Measurements from ENCODE around the gene TBCA. TPM values are rescaled to one million over a fixed set of nuclear protein-coding genes. Genes with fewer than 3 reads are reported as not detected.

Gene TBCA
- 106 TPM for total RNA-seq

GRCh38 chr5:77775790-77776553, at the start of gene TBCA:
Gene TBCA (minus strand): TSS chr5:77776339. CDS start chr5:77776257, 82 bp downstream.
- Histone ChIP-seq H3K36me3 (ENCODE audit: control insufficient read depth in 3 of 3, insufficient read depth in 3 of 3, low read length in 3 of 3) (no peaks in the 10 kb centered on the region), H3K27ac (ENCODE audit: low read depth, low read length) (peak within 1 kb of the TSS; percentile 98), H3K4me3 (ENCODE audit: low read length in 3 of 3) (peak within 1 kb of the TSS; percentile 79 to 91 (median 85)), H3K4me1 (ENCODE audit: control insufficient read depth in 3 of 3, insufficient read depth in 3 of 3, low read length in 3 of 3) (peaks cover 21 to 36% (median 23%) of the 10 kb centered on the region in 3 donors), H3K9me3 (ENCODE audit: control insufficient read depth in 3 of 3, low read length in 3 of 3) (no peaks in the 10 kb centered on the region), H3K9ac (ENCODE audit: low read depth in 1 of 3, low read length in 3 of 3) (peak within 1 kb of the TSS; percentile 92 to 94 (median 93)), H3K27me3 (ENCODE audit: control insufficient read depth in 3 of 3, insufficient read depth in 3 of 3, low read length in 3 of 3) (no peaks in the 10 kb centered on the region)

- Histone ChIP-seq H3K4me1 (ENCODE audit: control insufficient read depth in 3 of 3, insufficient read depth in 3 of 3, low read length in 3 of 3) (no peaks in the 10 kb centered on the region), H3K27me3 (ENCODE audit: control insufficient read depth in 3 of 3, insufficient read depth in 3 of 3, low read length in 3 of 3) (peaks cover 0 to 7% (median 0%) of the 10 kb centered on the region in 3 donors), H3K36me3 (ENCODE audit: control insufficient read depth in 3 of 3, insufficient read depth in 3 of 3, low read length in 3 of 3) (no peaks in the 10 kb centered on the region), H3K9ac (ENCODE audit: low read depth in 1 of 3, low read length in 3 of 3) (no peak overlapping the region), H3K27ac (ENCODE audit: low read depth, low read length) (no peak overlapping the region), H3K4me3 (ENCODE audit: low read length in 3 of 3) (no peak overlapping the region), H3K9me3 (ENCODE audit: control insufficient read depth in 3 of 3, low read length in 3 of 3) (no peaks in the 10 kb centered on the region)
Measured at GRCh38 chr5:77824981-77825380, 48.8 kb upstream of the TBCA start.

- no peak overlapping the region for H3K9ac ChIP-seq (ENCODE audit: low read depth in 1 of 3, low read length in 3 of 3)
- no peaks in the 10 kb centered on the region for H3K27me3 ChIP-seq (ENCODE audit: control insufficient read depth in 3 of 3, insufficient read depth in 3 of 3, low read length in 3 of 3)
- no peaks in the 10 kb centered on the region for H3K36me3 ChIP-seq (ENCODE audit: control insufficient read depth in 3 of 3, insufficient read depth in 3 of 3, low read length in 3 of 3)
- no peak overlapping the region for H3K4me3 ChIP-seq (ENCODE audit: low read length in 3 of 3)
- H3K4me1 ChIP-seq (ENCODE audit: control insufficient read depth in 3 of 3, insufficient read depth in 3 of 3, low read length in 3 of 3): no peaks in the 10 kb centered on the region
- no peak overlapping the region for H3K27ac ChIP-seq (ENCODE audit: low read depth, low read length)
- H3K9me3 ChIP-seq (ENCODE audit: control insufficient read depth in 3 of 3, low read length in 3 of 3): no peaks in the 10 kb centered on the region
Measured at GRCh38 chr5:77816686-77817085, 40.5 kb upstream of the TBCA start.

- H3K27ac ChIP-seq (ENCODE audit: low read depth, low read length): no peak overlapping the region
- H3K4me1 ChIP-seq (ENCODE audit: control insufficient read depth in 3 of 3, insufficient read depth in 3 of 3, low read length in 3 of 3): no peaks in the 10 kb centered on the region
- no peak overlapping the region for H3K9ac ChIP-seq (ENCODE audit: low read depth in 1 of 3, low read length in 3 of 3)
- no peaks in the 10 kb centered on the region for H3K27me3 ChIP-seq (ENCODE audit: control insufficient read depth in 3 of 3, insufficient read depth in 3 of 3, low read length in 3 of 3)
- no peaks in the 10 kb centered on the region for H3K36me3 ChIP-seq (ENCODE audit: control insufficient read depth in 3 of 3, insufficient read depth in 3 of 3, low read length in 3 of 3)
- no peaks in the 10 kb centered on the region for H3K9me3 ChIP-seq (ENCODE audit: control insufficient read depth in 3 of 3, low read length in 3 of 3)
- no peak overlapping the region for H3K4me3 ChIP-seq (ENCODE audit: low read length in 3 of 3)
Measured at GRCh38 chr5:77812926-77813589, 36.9 kb upstream of the TBCA start.

- Histone ChIP-seq H3K9me3 (ENCODE audit: control insufficient read depth in 3 of 3, low read length in 3 of 3) (peaks cover 0 to 4% (median 0%) of the 10 kb centered on the region in 3 donors), H3K4me3 (ENCODE audit: low read length in 3 of 3) (no peak overlapping the region), H3K27me3 (ENCODE audit: control insufficient read depth in 3 of 3, insufficient read depth in 3 of 3, low read length in 3 of 3) (no peaks in the 10 kb centered on the region), H3K36me3 (ENCODE audit: control insufficient read depth in 3 of 3, insufficient read depth in 3 of 3, low read length in 3 of 3) (no peaks in the 10 kb centered on the region), H3K27ac (ENCODE audit: low read depth, low read length) (no peak overlapping the region), H3K9ac (ENCODE audit: low read depth in 1 of 3, low read length in 3 of 3) (no peak overlapping the region), H3K4me1 (ENCODE audit: control insufficient read depth in 3 of 3, insufficient read depth in 3 of 3, low read length in 3 of 3) (no peaks in the 10 kb centered on the region)
Measured at GRCh38 chr5:77806213-77806843, 30.2 kb upstream of the TBCA start.

- Histone ChIP-seq H3K27ac (ENCODE audit: low read depth, low read length) (no peak overlapping the region), H3K4me1 (ENCODE audit: control insufficient read depth in 3 of 3, insufficient read depth in 3 of 3, low read length in 3 of 3) (no peaks in the 10 kb centered on the region), H3K27me3 (ENCODE audit: control insufficient read depth in 3 of 3, insufficient read depth in 3 of 3, low read length in 3 of 3) (peaks cover 0 to 2% (median 0%) of the 10 kb centered on the region in 3 donors), H3K9ac (ENCODE audit: low read depth in 1 of 3, low read length in 3 of 3) (no peak overlapping the region), H3K4me3 (ENCODE audit: low read length in 3 of 3) (no peak overlapping the region), H3K36me3 (ENCODE audit: control insufficient read depth in 3 of 3, insufficient read depth in 3 of 3, low read length in 3 of 3) (no peaks in the 10 kb centered on the region), H3K9me3 (ENCODE audit: control insufficient read depth in 3 of 3, low read length in 3 of 3) (peaks cover 0 to 7% (median 0%) of the 10 kb centered on the region in 3 donors)
Measured at GRCh38 chr5:77798456-77798855, 22.3 kb upstream of the TBCA start.

GRCh38 chr5:77797136-77797535, 21.0 kb upstream of the TBCA start:
- H3K27ac ChIP-seq (ENCODE audit: low read depth, low read length): no peak overlapping the region
- H3K4me1 ChIP-seq (ENCODE audit: control insufficient read depth in 3 of 3, insufficient read depth in 3 of 3, low read length in 3 of 3): no peaks in the 10 kb centered on the region
- H3K9ac ChIP-seq (ENCODE audit: low read depth in 1 of 3, low read length in 3 of 3): no peak overlapping the region
- peaks cover 0 to 3% (median 0%) of the 10 kb centered on the region in 3 donors for H3K9me3 ChIP-seq (ENCODE audit: control insufficient read depth in 3 of 3, low read length in 3 of 3)
- H3K4me3 ChIP-seq (ENCODE audit: low read length in 3 of 3): no peak overlapping the region
- peaks cover 0 to 2% (median 0%) of the 10 kb centered on the region in 3 donors for H3K27me3 ChIP-seq (ENCODE audit: control insufficient read depth in 3 of 3, insufficient read depth in 3 of 3, low read length in 3 of 3)
- H3K36me3 ChIP-seq (ENCODE audit: control insufficient read depth in 3 of 3, insufficient read depth in 3 of 3, low read length in 3 of 3): no peaks in the 10 kb centered on the region

- no peaks in the 10 kb centered on the region for H3K36me3 ChIP-seq (ENCODE audit: control insufficient read depth in 3 of 3, insufficient read depth in 3 of 3, low read length in 3 of 3)
- peaks cover 0 to 3% (median 0%) of the 10 kb centered on the region in 3 donors for H3K9me3 ChIP-seq (ENCODE audit: control insufficient read depth in 3 of 3, low read length in 3 of 3)
- H3K4me3 ChIP-seq (ENCODE audit: low read length in 3 of 3): no peak overlapping the region
- no peaks in the 10 kb centered on the region for H3K4me1 ChIP-seq (ENCODE audit: control insufficient read depth in 3 of 3, insufficient read depth in 3 of 3, low read length in 3 of 3)
- H3K27ac ChIP-seq (ENCODE audit: low read depth, low read length): no peak overlapping the region
- H3K9ac ChIP-seq (ENCODE audit: low read depth in 1 of 3, low read length in 3 of 3): no peak overlapping the region
- H3K27me3 ChIP-seq (ENCODE audit: control insufficient read depth in 3 of 3, insufficient read depth in 3 of 3, low read length in 3 of 3): peaks cover 0 to 2% (median 0%) of the 10 kb centered on the region in 3 donors
Measured at GRCh38 chr5:77795846-77796245, 19.7 kb upstream of the TBCA start.

GRCh38 chr5:77795268-77795667, 19.1 kb upstream of the TBCA start:
- Histone ChIP-seq H3K36me3 (ENCODE audit: control insufficient read depth in 3 of 3, insufficient read depth in 3 of 3, low read length in 3 of 3) (no peaks in the 10 kb centered on the region), H3K9me3 (ENCODE audit: control insufficient read depth in 3 of 3, low read length in 3 of 3) (peaks cover 0 to under 1% (median 0%) of the 10 kb centered on the region in 3 donors), H3K9ac (ENCODE audit: low read depth in 1 of 3, low read length in 3 of 3) (no peak overlapping the region), H3K27me3 (ENCODE audit: control insufficient read depth in 3 of 3, insufficient read depth in 3 of 3, low read length in 3 of 3) (peaks cover 0 to 2% (median 0%) of the 10 kb centered on the region in 3 donors), H3K4me1 (ENCODE audit: control insufficient read depth in 3 of 3, insufficient read depth in 3 of 3, low read length in 3 of 3) (no peaks in the 10 kb centered on the region), H3K27ac (ENCODE audit: low read depth, low read length) (no peak overlapping the region), H3K4me3 (ENCODE audit: low read length in 3 of 3) (no peak overlapping the region)

- H3K27ac ChIP-seq (ENCODE audit: low read depth, low read length): no peak overlapping the region
- no peak overlapping the region for H3K4me3 ChIP-seq (ENCODE audit: low read length in 3 of 3)
- H3K4me1 ChIP-seq (ENCODE audit: control insufficient read depth in 3 of 3, insufficient read depth in 3 of 3, low read length in 3 of 3): no peaks in the 10 kb centered on the region
- no peaks in the 10 kb centered on the region for H3K9me3 ChIP-seq (ENCODE audit: control insufficient read depth in 3 of 3, low read length in 3 of 3)
- no peaks in the 10 kb centered on the region for H3K27me3 ChIP-seq (ENCODE audit: control insufficient read depth in 3 of 3, insufficient read depth in 3 of 3, low read length in 3 of 3)
- H3K9ac ChIP-seq (ENCODE audit: low read depth in 1 of 3, low read length in 3 of 3): no peak overlapping the region
- no peaks in the 10 kb centered on the region for H3K36me3 ChIP-seq (ENCODE audit: control insufficient read depth in 3 of 3, insufficient read depth in 3 of 3, low read length in 3 of 3)
Measured at GRCh38 chr5:77791926-77792325, 15.8 kb upstream of the TBCA start.
